A549 (cell line): Measurements from ENCODE around the gene FMO4. TPM values are rescaled to one million over a fixed set of nuclear protein-coding genes. Genes with fewer than 3 reads are reported as not detected.

Source experiments
- ATAC-seq, 2 experiments: fragments of 200-7000 bp in 1 of 2; fragments of >200 bp in 1 of 2; cut with Nextera tagmentation in 1 of 2; cut with Tn5 transposase in 1 of 2; 3 replicates each; pipeline versions ENCODE4 v1.8.0 to v1.9.1; 2018 to 2020; ENCODE audit warnings: mild to moderate bottlenecking in 1 of 2, moderate library complexity in 1 of 2
- CTCF ChIA-PET: fragments of 300-600 bp; sonication (Branson Sonifier 250); formaldehyde crosslinking; extraction: SDS; loops from one replicate; lab custom pipeline; 2021; ENCODE audit warnings: antibody characterized with exemption, inconsistent platforms; lab: Yijun Ruan, JAX
- POLR2A ChIA-PET: fragments of 350-600 bp; formaldehyde crosslinking; extraction: SDS; loops from one replicate; lab custom pipeline; 2021; ENCODE audit warnings: antibody characterized with exemption, inconsistent platforms; lab: Yijun Ruan, JAX
- DNase-seq, 2 experiments: peaks; one replicate each; pipeline versions ENCODE4 v3.0.0 to v3.0.0-alpha.2; 2011 to 2016; ENCODE audit warnings: low read depth in 1 of 2, low spot score in 1 of 2
- FAIRE-seq: peaks from 2 replicates; lab custom pipeline; 2011; peaks lifted over from hg19 to GRCh38; lab: Jason Lieb, UNC
- H3K27ac ChIP-seq, 2 experiments: fragments of >200 bp; sonication (Bioruptor Twin); formaldehyde crosslinking; 3 replicates each; pipeline ENCODE4 v1.5.1; 2016 to 2017
- H3K4me1 ChIP-seq: fragments of >200 bp; sonication (Bioruptor Twin); formaldehyde crosslinking; 3 replicates; pipeline ENCODE4 v1.6.1; 2016
- H3K4me2 ChIP-seq: fragments of >200 bp; sonication (Bioruptor Twin); formaldehyde crosslinking; 3 replicates; pipeline ENCODE4 v1.6.1; 2016
- H3K4me3 ChIP-seq: fragments of >200 bp; sonication (Bioruptor Twin); formaldehyde crosslinking; 3 replicates; pipeline ENCODE4 v1.5.1; 2016
- H3K9me3 ChIP-seq: fragments of >200 bp; sonication (Bioruptor Twin); formaldehyde crosslinking; 3 replicates; pipeline ENCODE4 v1.6.1; 2016
- BHLHE40 ChIP-seq: IDR thresholded peaks from 2 replicates; pipeline ENCODE4 v1.6.1; 2012; ENCODE audit warnings: low read depth, low read length, inconsistent platforms
- CBX2 ChIP-seq: fragments of 200-600 bp; sonication (generic); IDR thresholded peaks from 2 replicates; pipeline ENCODE4 v1.6.1; 2016; ENCODE audit warnings: low read depth, mild to moderate bottlenecking, borderline replicate concordance
- CHD2 ChIP-seq: fragments of 150-350 bp; IDR thresholded peaks from 2 replicates; pipeline ENCODE4 v1.6.1; 2014; ENCODE audit warnings: low read length; ENCODE audit not compliant: partially characterized antibody
- CHD4 ChIP-seq: fragments of 200-600 bp; sonication (generic); IDR thresholded peaks from 2 replicates; pipeline ENCODE4 v1.6.1; 2016; ENCODE audit warnings: antibody characterized with exemption, mild to moderate bottlenecking, borderline replicate concordance
- EHF ChIP-seq: fragments of 250-450 bp; sonication (Bioruptor Pico); IDR thresholded peaks from 2 replicates; pipeline ENCODE4 v1.5.0; 2020; ENCODE audit warnings: mild to moderate bottlenecking
- EP300 ChIP-seq, 2 experiments: fragments of >200 bp; sonication (Bioruptor Twin); formaldehyde crosslinking; IDR thresholded peaks; 2 replicates in 1 of 2; 3 replicates in 1 of 2; pipeline ENCODE4 v1.6.1; 2016 to 2017
- FOSL2 ChIP-seq, 2 experiments: fragments of 450-650 bp in 1 of 2; fragments of >200 bp in 1 of 2; sonication (Bioruptor Twin) in 1 of 2; formaldehyde crosslinking; IDR thresholded peaks; 2 replicates each; pipeline versions ENCODE4 v1.5.0 to v1.6.1; 2016 to 2020; ENCODE audit warnings: mild to moderate bottlenecking in 1 of 2, moderate library complexity in 1 of 2
- GATA3 ChIP-seq: IDR thresholded peaks from 2 replicates; pipeline ENCODE4 v1.6.1; 2012; ENCODE audit warnings: borderline replicate concordance
- HDAC2 ChIP-seq: fragments of 200-600 bp; sonication (generic); IDR thresholded peaks from 2 replicates; pipeline ENCODE4 v1.6.1; 2016
- HOXB13 ChIP-seq: fragments of 250-450 bp; sonication (Bioruptor Pico); IDR thresholded peaks from 2 replicates; pipeline ENCODE4 v1.5.0; 2020; ENCODE audit warnings: low read depth, mild to moderate bottlenecking, moderate library complexity
- HOXB5 ChIP-seq: fragments of 250-450 bp; sonication (Bioruptor Pico); IDR thresholded peaks from 2 replicates; pipeline ENCODE4 v1.5.0; 2020; ENCODE audit warnings: mild to moderate bottlenecking, moderate library complexity
- JUN ChIP-seq, 2 experiments: fragments of >200 bp; sonication (Bioruptor Twin); formaldehyde crosslinking; IDR thresholded peaks; 2 replicates in 1 of 2; 3 replicates in 1 of 2; pipeline ENCODE4 v1.6.1; 2016 to 2017
- KDM5A ChIP-seq: fragments of 200-600 bp; sonication (generic); IDR thresholded peaks from 2 replicates; pipeline ENCODE4 v1.6.1; 2016; ENCODE audit warnings: antibody characterized with exemption, mild to moderate bottlenecking
- MAX ChIP-seq: IDR thresholded peaks from 2 replicates; pipeline ENCODE4 v1.6.1; 2012
- MAZ ChIP-seq: fragments of 150-350 bp; IDR thresholded peaks from 2 replicates; pipeline ENCODE4 v1.6.1; 2014; ENCODE audit warnings: antibody characterized with exemption, low read depth, low read length, borderline replicate concordance
- NPAS2 ChIP-seq: fragments of 250-450 bp; sonication (Bioruptor Pico); IDR thresholded peaks from 2 replicates; pipeline ENCODE4 v1.8.0; 2022; ENCODE audit warnings: mild to moderate bottlenecking, moderate library complexity, borderline replicate concordance
- POLR2A ChIP-seq: IDR thresholded peaks from 2 replicates; pipeline ENCODE4 v1.6.1; 2012; ENCODE audit warnings: mild to moderate bottlenecking, low read length
- RAD21 ChIP-seq, 2 experiments: fragments of >200 bp in 1 of 2; sonication (Bioruptor Twin) in 1 of 2; formaldehyde crosslinking in 1 of 2; IDR thresholded peaks in 1 of 2; conservative IDR thresholded peaks in 1 of 2; 2 replicates in 1 of 2; 3 replicates in 1 of 2; pipeline ENCODE4 v1.6.1; 2012 to 2018; ENCODE audit warnings: inconsistent platforms in 1 of 2
- SMC3 ChIP-seq: fragments of >200 bp; sonication (Bioruptor Twin); formaldehyde crosslinking; IDR thresholded peaks from 3 replicates; pipeline ENCODE4 v1.6.1; 2018; ENCODE audit warnings: inconsistent platforms
- TFCP2L1 ChIP-seq: fragments of 250-450 bp; sonication (Bioruptor Pico); IDR thresholded peaks from 2 replicates; pipeline ENCODE4 v1.5.0; 2021; ENCODE audit warnings: mild to moderate bottlenecking
- TP53 ChIP-seq: fragments of 250-450 bp; sonication (Bioruptor Pico); IDR thresholded peaks from 2 replicates; pipeline ENCODE4 v1.5.0; 2021; ENCODE audit warnings: mild to moderate bottlenecking, moderate library complexity
- ZC3H11A ChIP-seq: fragments of 450-650 bp; IDR thresholded peaks from 2 replicates; pipeline ENCODE4 v1.6.1; 2014; ENCODE audit warnings: antibody characterized with exemption, mild to moderate bottlenecking
- ZFP36 ChIP-seq: fragments of 450-650 bp; IDR thresholded peaks from 2 replicates; pipeline ENCODE4 v1.6.1; 2014; ENCODE audit warnings: borderline replicate concordance; ENCODE audit not compliant: partially characterized antibody
- ZNF302 ChIP-seq: fragments of 250-450 bp; sonication (Bioruptor Pico); IDR thresholded peaks from 2 replicates; pipeline ENCODE4 v1.9.0; 2021; ENCODE audit warnings: inconsistent platforms, mild to moderate bottlenecking, moderate library complexity
- WGBS: methylation state at CpG from one replicate; pipeline ENCODE4 v1.1.6; 2017; ENCODE audit errors: missing lambda C conversion rate; 5-methylcytosine and 5-hydroxymethylcytosine counted together
- polyA plus RNA-seq, 4 experiments: library from polyadenylated mRNA; depleted of rRNA in 3 of 4; stranded (reverse); fragments of >200 nt; fragmentation: RNase III in 1 of 4; extraction: RNeasy Plus Mini Kit Qiagen cat#74134 plus additional on column Dnase treatment in 1 of 4; gene quantifications; 2 replicates in 3 of 4; 3 replicates in 1 of 4; pipeline ENCODE4 v1.2.3, GENCODE V29; 2011 to 2017
- TF ChIP-seq, protein P1 (sequence below): fragments of 200-600 bp; sonication (generic); IDR thresholded peaks from 2 replicates; pipeline ENCODE4 v1.6.1; 2016; ENCODE audit warnings: antibody characterized with exemption, mild to moderate bottlenecking, moderate library complexity
- TF ChIP-seq, protein P2 (sequence below): fragments of >200 bp; sonication (Bioruptor Twin); formaldehyde crosslinking; IDR thresholded peaks from 3 replicates; pipeline ENCODE4 v1.5.1; 2016
- TF ChIP-seq, protein P3 (sequence below): fragments of >200 bp; sonication (Bioruptor Twin); formaldehyde crosslinking; IDR thresholded peaks from 3 replicates; pipeline ENCODE4 v1.6.1; 2016
- TF ChIP-seq, protein P4 (sequence below): fragments of >200 bp; sonication (Bioruptor Twin); formaldehyde crosslinking; IDR thresholded peaks from 2 replicates; pipeline ENCODE4 v1.6.1; 2016

The FMO4 gene
- polyA plus RNA-seq, 2 of the 4 experiments (the other 2 are of a cell fraction), result 0.32 to 1.9 TPM

DNA sequence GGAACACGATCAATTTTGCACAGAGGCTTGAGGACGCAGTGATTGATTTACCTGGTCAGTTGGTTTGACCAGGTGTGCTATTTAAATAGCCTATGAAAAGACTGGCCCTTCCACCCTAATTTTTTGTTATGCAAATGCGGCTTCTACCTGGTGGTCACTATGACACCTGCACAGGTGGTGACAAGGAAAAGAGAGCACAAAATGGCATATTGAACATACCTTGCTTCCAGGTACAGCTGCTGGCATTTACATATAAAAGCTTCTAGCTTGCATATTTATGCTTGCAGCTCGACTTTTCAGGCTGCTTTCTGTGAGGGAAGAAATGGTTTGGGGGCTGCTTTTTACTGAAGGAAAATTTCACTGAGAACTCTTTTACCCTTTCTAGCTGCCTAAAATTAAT, 15.3 kb upstream of the FMO4 start (continued):
- TF ChIP-seq, protein P1, sequence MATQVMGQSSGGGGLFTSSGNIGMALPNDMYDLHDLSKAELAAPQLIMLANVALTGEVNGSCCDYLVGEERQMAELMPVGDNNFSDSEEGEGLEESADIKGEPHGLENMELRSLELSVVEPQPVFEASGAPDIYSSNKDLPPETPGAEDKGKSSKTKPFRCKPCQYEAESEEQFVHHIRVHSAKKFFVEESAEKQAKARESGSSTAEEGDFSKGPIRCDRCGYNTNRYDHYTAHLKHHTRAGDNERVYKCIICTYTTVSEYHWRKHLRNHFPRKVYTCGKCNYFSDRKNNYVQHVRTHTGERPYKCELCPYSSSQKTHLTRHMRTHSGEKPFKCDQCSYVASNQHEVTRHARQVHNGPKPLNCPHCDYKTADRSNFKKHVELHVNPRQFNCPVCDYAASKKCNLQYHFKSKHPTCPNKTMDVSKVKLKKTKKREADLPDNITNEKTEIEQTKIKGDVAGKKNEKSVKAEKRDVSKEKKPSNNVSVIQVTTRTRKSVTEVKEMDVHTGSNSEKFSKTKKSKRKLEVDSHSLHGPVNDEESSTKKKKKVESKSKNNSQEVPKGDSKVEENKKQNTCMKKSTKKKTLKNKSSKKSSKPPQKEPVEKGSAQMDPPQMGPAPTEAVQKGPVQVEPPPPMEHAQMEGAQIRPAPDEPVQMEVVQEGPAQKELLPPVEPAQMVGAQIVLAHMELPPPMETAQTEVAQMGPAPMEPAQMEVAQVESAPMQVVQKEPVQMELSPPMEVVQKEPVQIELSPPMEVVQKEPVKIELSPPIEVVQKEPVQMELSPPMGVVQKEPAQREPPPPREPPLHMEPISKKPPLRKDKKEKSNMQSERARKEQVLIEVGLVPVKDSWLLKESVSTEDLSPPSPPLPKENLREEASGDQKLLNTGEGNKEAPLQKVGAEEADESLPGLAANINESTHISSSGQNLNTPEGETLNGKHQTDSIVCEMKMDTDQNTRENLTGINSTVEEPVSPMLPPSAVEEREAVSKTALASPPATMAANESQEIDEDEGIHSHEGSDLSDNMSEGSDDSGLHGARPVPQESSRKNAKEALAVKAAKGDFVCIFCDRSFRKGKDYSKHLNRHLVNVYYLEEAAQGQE, result no peak
- TF ChIP-seq POLR2A (no peak), HOXB13 (CRISPR knock-in tag) (no peak), BHLHE40 (no peak), KDM5A (no peak)
- TF ChIP-seq, protein P2, sequence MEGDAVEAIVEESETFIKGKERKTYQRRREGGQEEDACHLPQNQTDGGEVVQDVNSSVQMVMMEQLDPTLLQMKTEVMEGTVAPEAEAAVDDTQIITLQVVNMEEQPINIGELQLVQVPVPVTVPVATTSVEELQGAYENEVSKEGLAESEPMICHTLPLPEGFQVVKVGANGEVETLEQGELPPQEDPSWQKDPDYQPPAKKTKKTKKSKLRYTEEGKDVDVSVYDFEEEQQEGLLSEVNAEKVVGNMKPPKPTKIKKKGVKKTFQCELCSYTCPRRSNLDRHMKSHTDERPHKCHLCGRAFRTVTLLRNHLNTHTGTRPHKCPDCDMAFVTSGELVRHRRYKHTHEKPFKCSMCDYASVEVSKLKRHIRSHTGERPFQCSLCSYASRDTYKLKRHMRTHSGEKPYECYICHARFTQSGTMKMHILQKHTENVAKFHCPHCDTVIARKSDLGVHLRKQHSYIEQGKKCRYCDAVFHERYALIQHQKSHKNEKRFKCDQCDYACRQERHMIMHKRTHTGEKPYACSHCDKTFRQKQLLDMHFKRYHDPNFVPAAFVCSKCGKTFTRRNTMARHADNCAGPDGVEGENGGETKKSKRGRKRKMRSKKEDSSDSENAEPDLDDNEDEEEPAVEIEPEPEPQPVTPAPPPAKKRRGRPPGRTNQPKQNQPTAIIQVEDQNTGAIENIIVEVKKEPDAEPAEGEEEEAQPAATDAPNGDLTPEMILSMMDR, result no peak
- TF ChIP-seq, all 56 proteins: peak for 0

- no peak for ATAC-seq
- no peak overlapping the region for H3K4me3 ChIP-seq
- peaks cover 7% of the 10 kb centered on the region; the same call in 1 of the 3 replicates for H3K9me3 ChIP-seq
- POLR2A ChIA-PET, result no interaction called here
- H3K4me1 ChIP-seq, result no peaks in the 10 kb centered on the region
- no peak overlapping the region for H3K4me2 ChIP-seq
- no peak for FAIRE-seq
- TF ChIP-seq, protein P3, sequence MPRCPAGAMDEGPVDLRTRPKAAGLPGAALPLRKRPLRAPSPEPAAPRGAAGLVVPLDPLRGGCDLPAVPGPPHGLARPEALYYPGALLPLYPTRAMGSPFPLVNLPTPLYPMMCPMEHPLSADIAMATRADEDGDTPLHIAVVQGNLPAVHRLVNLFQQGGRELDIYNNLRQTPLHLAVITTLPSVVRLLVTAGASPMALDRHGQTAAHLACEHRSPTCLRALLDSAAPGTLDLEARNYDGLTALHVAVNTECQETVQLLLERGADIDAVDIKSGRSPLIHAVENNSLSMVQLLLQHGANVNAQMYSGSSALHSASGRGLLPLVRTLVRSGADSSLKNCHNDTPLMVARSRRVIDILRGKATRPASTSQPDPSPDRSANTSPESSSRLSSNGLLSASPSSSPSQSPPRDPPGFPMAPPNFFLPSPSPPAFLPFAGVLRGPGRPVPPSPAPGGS, result no peak
- TF ChIP-seq TP53 (CRISPR knock-in tag) (no peak), HDAC2 (no peak), RAD21 (conservative IDR thresholded peaks at IDR 0.05 in 1 of 2, IDR thresholded peaks at IDR 0.05 in 1 of 2) (no peak), ZFP36 (no peak), KDM5A (no peak), EHF (CRISPR knock-in tag) (no peak), CHD2 (no peak), ZC3H11A (no peak), FOSL2 (IDR thresholded peaks at IDR 0.05) (no peak), FOSL2 (CRISPR knock-in tag; IDR thresholded peaks at IDR 0.05) (no peak)
- DNase-seq, result no peak
- CTCF ChIA-PET, result interaction anchor here (1.7 kb wide), 1 partner anchor 14 kb away, joined by 8 read pairs; the partner anchor contains the start of gene FMO4
- no peak overlapping the region for H3K27ac ChIP-seq
- 12% methylated on average over 2 of the region's 2 CpGs for WGBS
These were observed 14.6 kb upstream of the FMO4 start for GRCh38 chr1:171299342-171299741.

- WGBS, result 5% methylated on average over 1 of the region's 1 CpG
- no peak overlapping the region for H3K4me3 ChIP-seq
- no peaks in the 10 kb centered on the region for H3K4me1 ChIP-seq
- no peak overlapping the region for H3K27ac ChIP-seq
- FAIRE-seq, result no peak
- no peak for DNase-seq
- ChIA-PET POLR2A (no interaction called here), CTCF (interaction anchor here (1.1 kb wide), 1 partner anchor 45 kb away, joined by 3 read pairs; no protein-coding TSS in a partner anchor)
- no peak for ATAC-seq
- no peak overlapping the region for H3K4me2 ChIP-seq
- H3K9me3 ChIP-seq, result peaks cover 7% of the 10 kb centered on the region; the same call in 1 of the 3 replicates
- TF ChIP-seq MAZ (no peak), GATA3 (no peak), JUN (IDR thresholded peaks at IDR 0.05) (no peak), KDM5A (no peak), TFCP2L1 (CRISPR knock-in tag) (no peak), SMC3 (no peak), NPAS2 (no peak), HOXB5 (no peak), CBX2 (no peak), TP53 (CRISPR knock-in tag) (no peak), ZNF302 (CRISPR knock-in tag) (no peak), CHD4 (no peak), EP300 (IDR thresholded peaks at IDR 0.05) (no peak), MAX (no peak)
- TF ChIP-seq, protein P2, result no peak
- TF ChIP-seq, protein P4, sequence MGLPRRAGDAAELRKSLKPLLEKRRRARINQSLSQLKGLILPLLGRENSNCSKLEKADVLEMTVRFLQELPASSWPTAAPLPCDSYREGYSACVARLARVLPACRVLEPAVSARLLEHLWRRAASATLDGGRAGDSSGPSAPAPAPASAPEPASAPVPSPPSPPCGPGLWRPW, result no peak
These were observed 13.6 kb upstream of the FMO4 start for GRCh38 chr1:171300401-171300800.
